ENCODE data around the gene CASS4. TPM values are rescaled to one million over a fixed set of nuclear protein-coding genes. Genes with fewer than 3 reads are reported as not detected.
A peak's percentile ranks its signal among the peaks of the same experiment; 100 is the strongest.

CASS4 gene
- total and polyA plus RNA-seq, 12 donors = 0.22 to 2.8 (median 0.59) TPM

- 83 to 89% methylated on average over 1 of the region's 1 CpG for WGBS, 2 donors
- no peak for ATAC-seq
- Histone ChIP-seq H3K4me3 (no peak overlapping the region), H3K27ac (no peak overlapping the region), H3K4me1 (peaks cover 0 to 53% (median 7%) of the 10 kb centered on the region in 9 donors), H3K36me3 (no peaks in the 10 kb centered on the region), H3K9me3 (no peaks in the 10 kb centered on the region), H3K27me3 (peaks cover 0 to 11% (median 3%) of the 10 kb centered on the region in 7 donors)
- DNase-seq = no peak
- no peak for TF ChIP-seq CTCF (IDR thresholded peaks at IDR 0.05)
- intact Hi-C loops (cut with DNase I) = no loop called here
Observed at GRCh38 chr20:56430957-56431356, 18.9 kb downstream of the CASS4 start.

- DNase-seq = no peak
- no peak for ATAC-seq
- intact Hi-C loops (cut with DNase I) = no loop called here
- Histone ChIP-seq H3K4me1 (peaks cover 0 to 53% (median 7%) of the 10 kb centered on the region in 9 donors), H3K4me3 (no peak overlapping the region), H3K36me3 (no peaks in the 10 kb centered on the region), H3K9me3 (no peaks in the 10 kb centered on the region), H3K27me3 (peaks cover 0 to 11% (median 3%) of the 10 kb centered on the region in 7 donors), H3K27ac (no peak overlapping the region)
- 82 to 83% methylated on average over 3 of the region's 3 CpGs for WGBS, 2 donors
- no peak for TF ChIP-seq CTCF (IDR thresholded peaks at IDR 0.05)
Observed at GRCh38 chr20:56431471-56431870, 19.4 kb downstream of the CASS4 start.

- H3K4me3 ChIP-seq = no peak overlapping the region
- 26 to 45% methylated on average over 3 of the region's 3 CpGs for WGBS, 2 donors
- intact Hi-C loops (cut with DNase I) = no loop called here
- ATAC-seq (peak in 2 of 8 donors; percentile 21 to 26), DNase-seq (no peak)
- H3K27ac ChIP-seq = peak overlapping the region in 1 of 10 donors; percentile 9
- peaks cover 0 to 34% (median 7%) of the 10 kb centered on the region in 9 donors for H3K4me1 ChIP-seq
- peaks cover 0 to 13% (median 0%) of the 10 kb centered on the region in 9 donors for H3K36me3 ChIP-seq
- no peaks in the 10 kb centered on the region for H3K9me3 ChIP-seq
- TF ChIP-seq CTCF (IDR thresholded peaks at IDR 0.05) = no peak
- H3K27me3 ChIP-seq = peaks cover 0 to 11% (median 3%) of the 10 kb centered on the region in 7 donors
Observed at GRCh38 chr20:56433221-56433879, 21.3 kb downstream of the CASS4 start.

- intact Hi-C loops (cut with DNase I) = no loop called here
- ATAC-seq (peak in 6 of 8 donors; percentile 39 to 81 (median 65)), DNase-seq (no peak)
- Histone ChIP-seq H3K27ac (peak overlapping the region in 1 of 10 donors; percentile 9), H3K36me3 (peaks cover 0 to 13% (median 0%) of the 10 kb centered on the region in 9 donors), H3K9me3 (no peaks in the 10 kb centered on the region), H3K27me3 (peaks cover 0 to 11% (median 3%) of the 10 kb centered on the region in 7 donors), H3K4me3 (no peak overlapping the region), H3K4me1 (peaks cover 0 to 29% (median 7%) of the 10 kb centered on the region in 9 donors)
- WGBS, 2 donors = 42 to 47% methylated on average over 6 of the region's 6 CpGs
- TF ChIP-seq CTCF (IDR thresholded peaks at IDR 0.05) = no peak
Observed at GRCh38 chr20:56433880-56434255, 21.8 kb downstream of the CASS4 start.

Measured in heart right ventricle (tissue), 16 donors.